ENCODE results near the gene CAMK2A. TPM values are rescaled to one million over a fixed set of nuclear protein-coding genes. Genes with fewer than 3 reads are reported as not detected.

The CAMK2A gene
- total RNA-seq, 1 experiment from 2014 or later, result 0.33 TPM

GRCh38 chr5:150195736-150196485, 93.7 kb downstream of the CAMK2A start:
- TF ChIP-seq CTCF (conservative IDR thresholded peaks at IDR 0.05), result no peak
- H3K4me2 ChIP-seq (ENCODE audit: insufficient read depth, insufficient read length, low read length), result no peak overlapping the region
- H4K20me1 ChIP-seq (ENCODE audit: control insufficient read depth, insufficient read depth, insufficient read length), result no peaks in the 10 kb centered on the region
- H3K56ac ChIP-seq (ENCODE audit: insufficient read length, low read depth, low read length), result no peak overlapping the region
- H4K5ac ChIP-seq (ENCODE audit: insufficient read length, low read depth, low read length), result no peak overlapping the region
- Mint-ChIP-seq H3K9me3 (no peaks in the 10 kb centered on the region; a peak in 1 of 5 replicates), H3K27me3 (ENCODE audit: low read depth) (peaks cover 85% of the 10 kb centered on the region), H3K36me3 (ENCODE audit: insufficient read depth in 1 of 3, low read depth in 3 of 3) (no peaks in the 10 kb centered on the region), H3K4me1 (peaks cover 3 to 5% of the 10 kb centered on the region in 2 experiments), H3K4me3 (no peak overlapping the region), H3K27ac (no peak overlapping the region)
- no CpG with 5 or more reads among the region's 9 CpGs for WGBS (ENCODE audit: extremely low coverage, insufficient read length, low lambda C conversion rate)
- no peaks in the 10 kb centered on the region for H3K4me1 ChIP-seq (ENCODE audit: insufficient read depth, low read length)
- no peak overlapping the region for H4K91ac ChIP-seq (ENCODE audit: insufficient read length, low read depth, low read length)
- H3K27me3 ChIP-seq (ENCODE audit: insufficient read depth, low read length), result peaks cover 8% of the 10 kb centered on the region; the same call in 1 of the 2 replicates
- H2BK15ac ChIP-seq (ENCODE audit: low read depth, low read length), result no peak overlapping the region
- no peak overlapping the region for H2AK5ac ChIP-seq (ENCODE audit: insufficient read length, low read length)
- no peak overlapping the region for H2BK120ac ChIP-seq (ENCODE audit: low read depth, low read length, poor library complexity, severe bottlenecking)
- H3K9me3 ChIP-seq (ENCODE audit: control insufficient read depth, low read depth, low read length), result no peaks in the 10 kb centered on the region
- H3K14ac ChIP-seq (ENCODE audit: insufficient read depth, low read length), result no peak overlapping the region; the same call in 1 of the 2 replicates
- H2BK12ac ChIP-seq (ENCODE audit: insufficient read length, low read depth, low read length), result no peak overlapping the region
- H3K23ac ChIP-seq (ENCODE audit: insufficient read length, low read depth, low read length), result no peak overlapping the region
- no peak overlapping the region for H3K4ac ChIP-seq (ENCODE audit: low read depth, low read length)
- no peak overlapping the region for H3K18ac ChIP-seq (ENCODE audit: insufficient read length, low read depth, low read length)
- H2BK20ac ChIP-seq (ENCODE audit: low read depth, low read length, poor library complexity, severe bottlenecking), result no peak overlapping the region
- DNase-seq, result no peak
- H3K79me1 ChIP-seq (ENCODE audit: insufficient read depth, low read depth, low read length, poor library complexity, severe bottlenecking), result no peaks in the 10 kb centered on the region
- H3K79me2 ChIP-seq (ENCODE audit: insufficient read depth, low read length), result no peaks in the 10 kb centered on the region
- H3T11ph ChIP-seq (ENCODE audit: low read length), result no peak overlapping the region
- no peak overlapping the region for H2BK5ac ChIP-seq (ENCODE audit: insufficient read length, low read length)
- H3K9ac ChIP-seq (ENCODE audit: extremely low read depth, insufficient read length, low read length), result no peak overlapping the region
- no peak overlapping the region for H4K8ac ChIP-seq (replicated peaks; ENCODE audit: insufficient read length, low read depth, low read length)
- H3K23me2 ChIP-seq (ENCODE audit: insufficient read length, low read depth, low read length, poor library complexity, severe bottlenecking), result no peaks in the 10 kb centered on the region
- no peak overlapping the region for H2AFZ ChIP-seq (ENCODE audit: low read length)
- no peak overlapping the region for H3K27ac ChIP-seq (ENCODE audit: insufficient read length, low read depth, low read length)

Measured in H9 (cell line).